ENCODE results near the gene MUC13.
"Not testable (repeated sequence)": the region's sequence is repeated elsewhere in the genome, so short reads cannot be mapped to it uniquely, and the experiment has no call there.

MUC13 gene

GRCh38 chr3:124934577-124934976 is at the start of gene MUC13:
Gene MUC13, minus strand, starts transcription at chr3:124934751. Its CDS starts 39 bp downstream, at chr3:124934712.
- DNase-seq, result no peak

- no peak for DNase-seq
Measured at GRCh38 chr3:124982855-124983254, 48.3 kb upstream of the MUC13 start.

GRCh38 chr3:124981472-124981871 is 46.9 kb upstream of the MUC13 start:
- no peak for DNase-seq

GRCh38 chr3:124978627-124979026 is 44.1 kb upstream of the MUC13 start:
- DNase-seq, result no peak

- no peak for DNase-seq
Measured at GRCh38 chr3:124976383-124976782, 41.8 kb upstream of the MUC13 start.

- no peak for DNase-seq
Measured at GRCh38 chr3:124974691-124975090, 40.1 kb upstream of the MUC13 start.

- DNase-seq, result no peak
Measured at GRCh38 chr3:124973290-124973689, 38.7 kb upstream of the MUC13 start.

GRCh38 chr3:124972457-124972856 is 37.9 kb upstream of the MUC13 start:
- DNase-seq, result no peak

GRCh38 chr3:124969963-124970722 is 35.6 kb upstream of the MUC13 start:
- DNase-seq, result no peak

GRCh38 chr3:124969190-124969589 is 34.6 kb upstream of the MUC13 start:
- DNase-seq, result no peak

GRCh38 chr3:124967964-124968363 is 33.4 kb upstream of the MUC13 start:
- no peak for DNase-seq

- no peak for DNase-seq
Measured at GRCh38 chr3:124966521-124967445, 32.2 kb upstream of the MUC13 start.

GRCh38 chr3:124965413-124965812 is 30.9 kb upstream of the MUC13 start:
- DNase-seq, result no peak

GRCh38 chr3:124964387-124964786 is 29.8 kb upstream of the MUC13 start:
- DNase-seq, result no peak

GRCh38 chr3:124963755-124964154 is 29.2 kb upstream of the MUC13 start:
- DNase-seq, result no peak

GRCh38 chr3:124962403-124962940 is 27.9 kb upstream of the MUC13 start:
- DNase-seq, result no peak

GRCh38 chr3:124960698-124961097 is 26.1 kb upstream of the MUC13 start:
- DNase-seq, result no peak

- DNase-seq, result no peak
Measured at GRCh38 chr3:124960105-124960504, 25.6 kb upstream of the MUC13 start.

GRCh38 chr3:124957951-124958350 is 23.4 kb upstream of the MUC13 start:
- not testable (repeated sequence) for DNase-seq

- DNase-seq, result no peak
Measured at GRCh38 chr3:124952282-124952855, 17.8 kb upstream of the MUC13 start.

- no peak for DNase-seq
Measured at GRCh38 chr3:124951511-124952281, 17.1 kb upstream of the MUC13 start.

- DNase-seq, result no peak
Measured at GRCh38 chr3:124950026-124950425, 15.5 kb upstream of the MUC13 start.

- no peak for DNase-seq
Measured at GRCh38 chr3:124942613-124943012, 8.1 kb upstream of the MUC13 start.

All from 8988T (cell line).